HG03565 (cell line): Measurements from ENCODE around the gene C5AR1.
"Not testable (repeated sequence)": the region's sequence is repeated elsewhere in the genome, so short reads cannot be mapped to it uniquely, and the experiment has no call there.

Experiments used
- ATAC-seq: cut with Tn5 transposase; IDR thresholded peaks from one replicate; pipeline ENCODE4 v1.9.1; 2021; ENCODE audit warnings: mild to moderate bottlenecking, moderate library complexity; ENCODE audit not compliant: unreplicated experiment

Gene C5AR1

GRCh38 chr19:47358936-47359335 is 49.3 kb downstream of the C5AR1 start:
- no peak for ATAC-seq

- ATAC-seq: no peak
These were observed 52.7 kb downstream of the C5AR1 start for GRCh38 chr19:47362321-47362720.

- ATAC-seq: no peak
These were observed 54.3 kb downstream of the C5AR1 start for GRCh38 chr19:47363758-47364531.

DNA sequence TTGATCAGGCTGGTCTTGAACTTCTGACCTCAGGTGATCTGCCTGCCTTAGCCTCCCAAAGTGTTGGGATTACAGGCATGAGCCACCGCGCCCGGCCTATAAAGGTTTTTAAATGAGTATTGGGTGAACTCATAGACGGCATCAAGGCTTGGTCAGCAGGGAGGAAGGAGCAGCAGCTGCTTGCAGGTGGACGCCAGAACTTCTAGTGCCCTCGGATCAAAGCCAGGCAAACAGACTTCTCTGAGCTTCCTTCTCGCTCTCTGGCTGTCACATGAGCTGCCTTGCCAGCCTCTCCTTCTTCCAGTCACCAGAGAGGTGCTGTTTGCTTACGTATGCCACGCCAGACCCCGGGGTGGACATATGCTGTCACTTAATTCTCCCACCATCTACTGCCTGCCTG is 55.8 kb downstream of the C5AR1 start:
- ATAC-seq: not testable (repeated sequence)

DNA sequence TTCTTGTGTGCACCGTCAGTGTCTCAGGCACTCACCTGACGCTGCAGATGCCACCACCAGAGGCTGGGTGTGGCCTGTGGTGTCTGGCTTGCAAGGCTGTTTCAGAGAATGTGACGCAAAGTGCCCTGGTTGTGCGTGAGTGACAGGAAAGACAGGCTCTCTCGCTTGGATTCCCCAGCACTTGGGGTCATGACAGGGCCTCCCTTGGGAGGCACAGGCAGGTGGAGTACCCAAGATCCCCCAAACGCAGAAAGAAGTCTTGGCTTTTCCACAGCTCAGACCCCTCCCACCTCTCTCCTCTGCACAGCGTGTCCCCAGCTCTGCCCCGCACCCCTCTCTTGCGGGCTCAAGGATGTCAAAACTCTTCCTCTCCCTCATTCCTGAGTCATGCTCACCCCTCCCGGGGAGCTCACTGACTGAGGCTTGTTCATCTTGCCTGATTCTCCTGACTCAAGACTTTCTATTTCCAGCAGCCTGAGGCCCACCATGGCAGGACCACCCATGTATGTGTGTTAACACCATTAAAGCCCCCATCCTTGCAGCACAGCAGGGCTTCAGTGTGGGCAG is 60.5 kb downstream of the C5AR1 start:
- ATAC-seq: no peak

DNA sequence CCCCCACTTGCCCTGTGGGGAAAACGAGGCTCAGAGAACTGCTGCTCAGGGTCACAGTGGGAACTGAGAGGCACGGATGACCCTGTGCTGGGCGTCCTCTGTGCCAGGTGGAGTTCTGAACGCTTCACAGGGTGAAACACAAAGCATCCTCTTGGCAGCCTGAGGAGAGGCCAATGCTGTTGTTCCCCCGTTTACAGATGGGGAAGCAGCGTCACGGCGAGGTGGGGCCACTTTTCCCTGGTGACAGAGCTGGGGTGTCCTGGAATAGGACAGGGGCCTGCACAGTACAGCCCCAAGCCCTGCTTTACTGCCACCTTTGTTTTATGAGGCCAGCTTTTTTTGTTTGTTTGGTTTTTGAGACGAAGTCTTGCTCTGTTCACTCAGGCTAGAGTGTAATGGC is 61.6 kb downstream of the C5AR1 start:
- ATAC-seq: no peak
